Astrocyte (in vitro differentiated cells and primary cell): ENCODE results near the gene VAV2. TPM values are rescaled to one million over a fixed set of nuclear protein-coding genes. Genes with fewer than 3 reads are reported as not detected.

Experiments used
- DNase-seq: peaks from one replicate; pipeline ENCODE4 v3.0.0-alpha.2; 2010; ENCODE audit warnings: low read depth
- FAIRE-seq: peaks from 2 replicates; lab custom pipeline; 2011; peaks lifted over from hg19 to GRCh38; lab: Jason Lieb, UNC
- H2AFZ ChIP-seq: 2 replicates; pipeline ENCODE4 v1.6.0; 2012; ENCODE audit warnings: low read depth, low read length, inconsistent platforms
- H3K27ac ChIP-seq: 2 replicates; pipeline ENCODE4 v1.5.1; 2011; ENCODE audit warnings: low read depth, low read length, inconsistent platforms
- H3K27me3 ChIP-seq: 2 replicates; pipeline ENCODE4 v1.6.0; 2011; ENCODE audit warnings: low read length, inconsistent platforms; ENCODE audit not compliant: insufficient read depth
- H3K36me3 ChIP-seq: 2 replicates; pipeline ENCODE4 v1.5.1; 2011; ENCODE audit warnings: low read length, inconsistent platforms; ENCODE audit not compliant: insufficient read depth
- H3K4me1 ChIP-seq: 2 replicates; pipeline ENCODE4 v1.5.1; 2011; ENCODE audit warnings: low read length, inconsistent platforms; ENCODE audit not compliant: insufficient read depth
- H3K4me2 ChIP-seq: 2 replicates; pipeline ENCODE4 v1.6.0; 2012; ENCODE audit warnings: low read length, inconsistent platforms
- H3K4me3 ChIP-seq: 2 replicates; pipeline ENCODE4 v1.5.1; 2011; ENCODE audit warnings: low read depth, mild to moderate bottlenecking, low read length, inconsistent platforms; ENCODE audit not compliant: insufficient read depth
- H3K79me2 ChIP-seq: 2 replicates; pipeline ENCODE4 v1.6.0; 2012; ENCODE audit warnings: mild to moderate bottlenecking, low read length, inconsistent platforms; ENCODE audit not compliant: insufficient read depth
- H3K9ac ChIP-seq: 2 replicates; pipeline ENCODE4 v1.6.0; 2012; ENCODE audit warnings: mild to moderate bottlenecking, low read length, inconsistent platforms
- H3K9me3 ChIP-seq: 2 replicates; pipeline ENCODE4 v1.5.1; 2012; ENCODE audit warnings: low read depth, mild to moderate bottlenecking, low read length, inconsistent platforms; ENCODE audit not compliant: insufficient read depth
- H4K20me1 ChIP-seq: 2 replicates; pipeline ENCODE4 v1.6.0; 2012; ENCODE audit warnings: low read length, inconsistent platforms; ENCODE audit not compliant: insufficient read depth
- H3K27ac Mint-ChIP-seq: one replicate; pipeline ENCODE4 v1.8.0; 2021; ENCODE audit warnings: mild to moderate bottlenecking, mixed read lengths; ENCODE audit not compliant: unreplicated experiment
- H3K27me3 Mint-ChIP-seq: one replicate; pipeline ENCODE4 v1.8.0; 2021; ENCODE audit warnings: low read depth, mixed read lengths; ENCODE audit not compliant: unreplicated experiment
- H3K36me3 Mint-ChIP-seq: one replicate; pipeline ENCODE4 v1.8.0; 2021; ENCODE audit warnings: low read depth, mixed read lengths; ENCODE audit not compliant: unreplicated experiment
- H3K4me1 Mint-ChIP-seq: one replicate; pipeline ENCODE4 v1.8.0; 2021; ENCODE audit warnings: low read depth, mixed read lengths; ENCODE audit not compliant: unreplicated experiment
- H3K4me3 Mint-ChIP-seq: one replicate; pipeline ENCODE4 v1.8.0; 2021; ENCODE audit warnings: mild to moderate bottlenecking, moderate library complexity, mixed read lengths; ENCODE audit not compliant: unreplicated experiment
- H3K9me3 Mint-ChIP-seq: one replicate; pipeline ENCODE4 v1.8.0; 2021; ENCODE audit warnings: mild to moderate bottlenecking, mixed read lengths; ENCODE audit not compliant: unreplicated experiment
- EZH2 ChIP-seq: IDR thresholded peaks from 2 replicates; pipeline ENCODE4 v1.6.1; 2012; ENCODE audit warnings: mild to moderate bottlenecking, low read length, inconsistent platforms; ENCODE audit not compliant: insufficient read depth
- total RNA-seq: library from RNA; stranded (reverse); gene quantifications from 2 replicates; pipeline ENCODE4 v1.2.1, GENCODE V29; 2021
- TF ChIP-seq, protein P1 (sequence below): IDR thresholded peaks from 2 replicates; pipeline ENCODE4 v1.5.1; 2011; ENCODE audit warnings: low read depth, mild to moderate bottlenecking, inconsistent platforms, low read length, moderate library complexity; ENCODE audit not compliant: insufficient read depth

Gene VAV2
- total RNA-seq, 1 donor from 2014 or later: 36.5 TPM

DNA sequence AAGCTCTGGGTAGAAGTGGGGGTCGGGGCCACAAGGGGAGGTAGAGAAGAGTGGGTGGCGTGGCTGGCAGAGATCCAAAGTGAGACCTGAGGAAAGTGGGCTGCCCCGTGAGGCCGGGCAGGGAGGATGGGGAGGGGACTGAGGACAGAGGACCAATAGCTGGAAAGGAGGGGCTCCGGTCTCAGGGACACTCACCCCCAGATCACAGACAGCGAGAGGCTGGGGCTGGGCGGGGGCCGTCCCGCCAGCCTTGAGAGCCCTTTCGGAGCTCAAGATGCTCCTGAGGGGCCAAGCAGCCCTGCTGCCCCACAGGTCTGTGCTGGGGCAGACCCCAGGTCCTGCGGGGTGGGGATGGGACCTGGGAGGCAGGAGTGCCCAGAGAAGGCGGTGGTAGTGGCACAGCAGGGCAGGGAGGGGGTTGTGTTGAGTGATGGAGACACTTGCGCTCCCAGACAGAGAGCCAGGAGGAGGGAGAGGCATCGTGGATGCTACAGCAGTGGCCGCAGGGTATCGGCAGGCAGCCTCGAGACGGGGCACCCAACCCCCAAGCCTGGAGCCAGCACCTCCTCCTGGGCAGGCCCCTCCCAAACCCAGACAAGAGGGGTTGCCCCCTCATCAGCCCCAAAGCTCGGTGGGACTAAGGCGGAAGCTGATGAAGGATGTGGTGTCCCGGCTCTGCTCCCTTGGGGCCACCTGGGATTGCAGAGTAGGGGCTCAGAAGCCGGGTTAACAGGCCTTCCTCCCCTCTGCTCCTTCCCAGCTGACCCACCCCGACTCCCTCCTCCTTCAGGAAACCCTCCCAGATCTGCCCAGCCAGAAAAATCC, 257.3 kb downstream of the VAV2 start:
- H3K36me3 Mint-ChIP-seq: peaks cover 3% of the 10 kb centered on the region
- no peak overlapping the region for H3K9ac ChIP-seq
- H3K4me3 ChIP-seq: no peak overlapping the region
- no peak overlapping the region for H3K4me3 Mint-ChIP-seq
- H3K27ac ChIP-seq: no peak overlapping the region
- DNase-seq (no peak), FAIRE-seq (no peak)
- no peak overlapping the region for H3K27ac Mint-ChIP-seq
- H3K9me3 ChIP-seq: no peaks in the 10 kb centered on the region
- H3K9me3 Mint-ChIP-seq: no peaks in the 10 kb centered on the region
- no peak overlapping the region for H2AFZ ChIP-seq
- H3K4me2 ChIP-seq: no peak overlapping the region
- H3K4me1 Mint-ChIP-seq: no peaks in the 10 kb centered on the region
- peaks cover 29% of the 10 kb centered on the region for H3K27me3 Mint-ChIP-seq
- TF ChIP-seq EZH2: no peak
- TF ChIP-seq, protein P1, sequence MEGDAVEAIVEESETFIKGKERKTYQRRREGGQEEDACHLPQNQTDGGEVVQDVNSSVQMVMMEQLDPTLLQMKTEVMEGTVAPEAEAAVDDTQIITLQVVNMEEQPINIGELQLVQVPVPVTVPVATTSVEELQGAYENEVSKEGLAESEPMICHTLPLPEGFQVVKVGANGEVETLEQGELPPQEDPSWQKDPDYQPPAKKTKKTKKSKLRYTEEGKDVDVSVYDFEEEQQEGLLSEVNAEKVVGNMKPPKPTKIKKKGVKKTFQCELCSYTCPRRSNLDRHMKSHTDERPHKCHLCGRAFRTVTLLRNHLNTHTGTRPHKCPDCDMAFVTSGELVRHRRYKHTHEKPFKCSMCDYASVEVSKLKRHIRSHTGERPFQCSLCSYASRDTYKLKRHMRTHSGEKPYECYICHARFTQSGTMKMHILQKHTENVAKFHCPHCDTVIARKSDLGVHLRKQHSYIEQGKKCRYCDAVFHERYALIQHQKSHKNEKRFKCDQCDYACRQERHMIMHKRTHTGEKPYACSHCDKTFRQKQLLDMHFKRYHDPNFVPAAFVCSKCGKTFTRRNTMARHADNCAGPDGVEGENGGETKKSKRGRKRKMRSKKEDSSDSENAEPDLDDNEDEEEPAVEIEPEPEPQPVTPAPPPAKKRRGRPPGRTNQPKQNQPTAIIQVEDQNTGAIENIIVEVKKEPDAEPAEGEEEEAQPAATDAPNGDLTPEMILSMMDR: no peak
- H3K79me2 ChIP-seq: no peaks in the 10 kb centered on the region
- H3K36me3 ChIP-seq: no peaks in the 10 kb centered on the region
- H3K4me1 ChIP-seq: peaks cover 11% of the 10 kb centered on the region
- peaks cover 7% of the 10 kb centered on the region for H3K27me3 ChIP-seq
- H4K20me1 ChIP-seq: no peaks in the 10 kb centered on the region

- H3K4me1 Mint-ChIP-seq: no peaks in the 10 kb centered on the region
- Histone ChIP-seq H3K4me3 (no peak overlapping the region), H3K36me3 (no peaks in the 10 kb centered on the region), H3K4me2 (no peak overlapping the region), H3K9me3 (no peaks in the 10 kb centered on the region), H3K27me3 (peaks cover 10% of the 10 kb centered on the region), H3K79me2 (no peaks in the 10 kb centered on the region), H3K4me1 (peaks cover 11% of the 10 kb centered on the region), H4K20me1 (no peaks in the 10 kb centered on the region), H3K9ac (no peak overlapping the region), H2AFZ (no peak overlapping the region), H3K27ac (no peak overlapping the region)
- peaks cover 29% of the 10 kb centered on the region for H3K27me3 Mint-ChIP-seq
- TF ChIP-seq EZH2: no peak
- TF ChIP-seq, protein P1: no peak
- peaks cover 3% of the 10 kb centered on the region for H3K36me3 Mint-ChIP-seq
- no peak for DNase-seq
- no peak overlapping the region for H3K4me3 Mint-ChIP-seq
- H3K27ac Mint-ChIP-seq: no peak overlapping the region
- H3K9me3 Mint-ChIP-seq: no peaks in the 10 kb centered on the region
- FAIRE-seq: no peak
Measured at GRCh38 chr9:133733796-133734533, 258.2 kb downstream of the VAV2 start.
